GM21360 (cell line): ENCODE data around the gene MRPL50.

Experiments used
- ATAC-seq: cut with Tn5 transposase; IDR thresholded peaks from one replicate; pipeline ENCODE4 v1.9.1; 2021; ENCODE audit warnings: mild to moderate bottlenecking, moderate library complexity; ENCODE audit not compliant: unreplicated experiment

The MRPL50 gene

DNA sequence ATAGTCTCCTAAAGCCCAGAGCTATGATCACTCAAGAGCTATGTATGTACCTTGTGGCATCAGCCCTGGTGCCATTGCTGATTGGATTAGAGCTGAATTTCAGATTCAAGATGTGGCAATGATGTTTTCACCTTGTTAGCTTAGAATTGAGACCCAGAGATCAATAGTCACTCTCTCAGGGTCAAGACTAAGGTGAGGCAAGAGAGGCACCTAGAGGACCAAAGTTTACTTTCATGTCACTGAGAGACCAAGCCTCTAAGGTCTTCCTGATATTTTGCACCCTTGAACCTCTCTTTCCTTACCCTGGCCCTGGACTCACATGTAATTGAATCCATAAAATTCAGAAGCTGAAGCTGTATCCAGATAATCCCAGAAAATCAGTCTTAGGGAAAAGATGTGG, 56.5 kb downstream of the MRPL50 start:
- no peak for ATAC-seq
